ENCODE measurements around the gene PTPN9.

PTPN9 gene

GRCh38 chr15:75554717-75555116 lies 24.4 kb downstream of the PTPN9 start:
- H3K27ac ChIP-seq (ENCODE audit: low read length) = no peak overlapping the region
- no peak overlapping the region for H3K4me3 ChIP-seq (ENCODE audit: low read length)
- peaks cover 15% of the 10 kb centered on the region; the same call in 1 of the 2 replicates for H3K79me2 ChIP-seq (ENCODE audit: low read length)
- H3K9me3 ChIP-seq (ENCODE audit: insufficient read depth, low read length) = no peaks in the 10 kb centered on the region
- no peak overlapping the region for H3K4me2 ChIP-seq (ENCODE audit: low read length)
- TF ChIP-seq EZH2phosphoT487 (IDR thresholded peaks at IDR 0.05; ENCODE audit: low read depth) = no peak
- no peak for TF ChIP-seq CTCF (IDR thresholded peaks at IDR 0.05; ENCODE audit: low read depth, low read length)
- H2AFZ ChIP-seq (ENCODE audit: low read depth, low read length) = no peak overlapping the region
- H4K20me1 ChIP-seq (ENCODE audit: insufficient read depth, low read length) = peaks cover 6% of the 10 kb centered on the region; the same call in 1 of the 2 replicates
- no peaks in the 10 kb centered on the region for H3K36me3 ChIP-seq (replicated peaks; ENCODE audit: low read depth, low read length)
- no peak overlapping the region for H3K9ac ChIP-seq (ENCODE audit: low read length)
- no peaks in the 10 kb centered on the region for H3K4me1 ChIP-seq (ENCODE audit: low read length)
- H3K27me3 ChIP-seq (ENCODE audit: low read depth, low read length) = no peaks in the 10 kb centered on the region

GRCh38 chr15:75553659-75554058 lies 25.5 kb downstream of the PTPN9 start:
- no peaks in the 10 kb centered on the region for H3K9me3 ChIP-seq (ENCODE audit: insufficient read depth, low read length)
- H3K9ac ChIP-seq (ENCODE audit: low read length) = no peak overlapping the region
- H3K27ac ChIP-seq (ENCODE audit: low read length) = no peak overlapping the region
- H4K20me1 ChIP-seq (ENCODE audit: insufficient read depth, low read length) = peaks cover 6% of the 10 kb centered on the region; the same call in 1 of the 2 replicates
- H3K4me1 ChIP-seq (ENCODE audit: low read length) = no peaks in the 10 kb centered on the region
- H3K36me3 ChIP-seq (replicated peaks; ENCODE audit: low read depth, low read length) = peaks cover 2% of the 10 kb centered on the region
- no peaks in the 10 kb centered on the region for H3K27me3 ChIP-seq (ENCODE audit: low read depth, low read length)
- H3K79me2 ChIP-seq (ENCODE audit: low read length) = peaks cover 19% of the 10 kb centered on the region; the same call in 1 of the 2 replicates
- no peak for TF ChIP-seq EZH2phosphoT487 (IDR thresholded peaks at IDR 0.05; ENCODE audit: low read depth)
- no peak for TF ChIP-seq CTCF (IDR thresholded peaks at IDR 0.05; ENCODE audit: low read depth, low read length)
- no peak overlapping the region for H3K4me2 ChIP-seq (ENCODE audit: low read length)
- no peak overlapping the region for H2AFZ ChIP-seq (ENCODE audit: low read depth, low read length)
- no peak overlapping the region for H3K4me3 ChIP-seq (ENCODE audit: low read length)

GRCh38 chr15:75551091-75551490 lies 28.0 kb downstream of the PTPN9 start:
- no peak overlapping the region for H3K9ac ChIP-seq (ENCODE audit: low read length)
- peaks cover 2% of the 10 kb centered on the region for H3K36me3 ChIP-seq (replicated peaks; ENCODE audit: low read depth, low read length)
- peaks cover 19% of the 10 kb centered on the region; the same call in 1 of the 2 replicates for H3K79me2 ChIP-seq (ENCODE audit: low read length)
- no peak overlapping the region for H3K4me3 ChIP-seq (ENCODE audit: low read length)
- H3K9me3 ChIP-seq (ENCODE audit: insufficient read depth, low read length) = no peaks in the 10 kb centered on the region
- no peak overlapping the region for H2AFZ ChIP-seq (ENCODE audit: low read depth, low read length)
- no peak overlapping the region for H3K27ac ChIP-seq (ENCODE audit: low read length)
- H4K20me1 ChIP-seq (ENCODE audit: insufficient read depth, low read length) = peaks cover 6% of the 10 kb centered on the region; the same call in 1 of the 2 replicates
- TF ChIP-seq CTCF (IDR thresholded peaks at IDR 0.05; ENCODE audit: low read depth, low read length) (no peak), EZH2phosphoT487 (IDR thresholded peaks at IDR 0.05; ENCODE audit: low read depth) (no peak)
- H3K4me2 ChIP-seq (ENCODE audit: low read length) = no peak overlapping the region
- no peaks in the 10 kb centered on the region for H3K27me3 ChIP-seq (ENCODE audit: low read depth, low read length)
- H3K4me1 ChIP-seq (ENCODE audit: low read length) = no peaks in the 10 kb centered on the region

- no peak overlapping the region for H3K4me2 ChIP-seq (ENCODE audit: low read length)
These were observed 34.1 kb downstream of the PTPN9 start for GRCh38 chr15:75545064-75545463.

More at GRCh38 chr15:75545064-75545463, 34.1 kb downstream of the PTPN9 start:
- Histone ChIP-seq H3K9ac (ENCODE audit: low read length) (no peak overlapping the region), H3K27me3 (ENCODE audit: low read depth, low read length) (no peaks in the 10 kb centered on the region), H3K4me1 (ENCODE audit: low read length) (no peaks in the 10 kb centered on the region), H3K36me3 (replicated peaks; ENCODE audit: low read depth, low read length) (peaks cover 2% of the 10 kb centered on the region), H3K9me3 (ENCODE audit: insufficient read depth, low read length) (no peaks in the 10 kb centered on the region), H3K4me3 (ENCODE audit: low read length) (no peak overlapping the region), H3K79me2 (ENCODE audit: low read length) (peaks cover 13% of the 10 kb centered on the region; the same call in 1 of the 2 replicates), H2AFZ (ENCODE audit: low read depth, low read length) (no peak overlapping the region), H4K20me1 (ENCODE audit: insufficient read depth, low read length) (0 out of 2 replicates have a peak, but pooled peaks cover 8% of the 10 kb centered on the region), H3K27ac (ENCODE audit: low read length) (no peak overlapping the region)
- TF ChIP-seq CTCF (IDR thresholded peaks at IDR 0.05; ENCODE audit: low read depth, low read length) (no peak), EZH2phosphoT487 (IDR thresholded peaks at IDR 0.05; ENCODE audit: low read depth) (no peak)

Measured in OCI-LY3 (cell line).